ENCODE measurements around the gene CFL1.

CFL1 gene

DNA sequence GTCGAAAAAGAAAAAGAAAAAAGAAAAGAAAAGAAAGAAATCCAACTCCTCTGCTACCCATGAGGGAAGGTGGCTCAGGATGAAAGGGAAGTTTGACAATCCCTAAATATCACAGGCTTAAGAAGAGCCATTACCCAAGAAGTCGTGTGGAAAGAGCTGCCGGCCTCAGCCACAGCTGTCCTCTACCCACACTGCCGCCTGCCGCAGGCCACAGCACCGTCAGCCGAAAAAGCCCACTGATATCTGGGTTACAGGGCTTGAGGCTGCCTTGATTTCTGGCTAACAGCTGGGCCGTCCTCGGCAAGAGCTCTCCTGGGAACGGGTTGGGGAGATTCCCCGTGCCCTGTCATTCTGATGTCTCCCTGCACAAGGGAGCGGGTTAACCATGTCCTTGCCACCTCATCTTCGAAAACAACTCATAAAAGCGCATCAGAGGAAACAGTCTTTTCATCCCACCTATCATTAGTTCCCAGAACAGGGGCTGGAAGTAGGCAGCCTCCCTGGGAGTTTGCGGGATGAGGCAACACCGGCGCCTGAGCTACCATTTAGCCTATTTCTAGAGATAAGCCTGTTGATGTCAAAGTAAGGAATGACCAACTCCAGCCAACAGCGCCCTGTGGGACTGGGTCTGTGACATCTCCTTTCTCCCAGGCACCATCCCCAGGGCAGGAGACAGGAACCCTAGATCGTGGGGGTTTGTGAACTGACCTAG, 46.1 kb downstream of the CFL1 start:
- H3K4me3 ChIP-seq (ENCODE audit: low read length): no peak overlapping the region
- H3K4me1 ChIP-seq (ENCODE audit: control insufficient read depth, insufficient read depth, low read length): no peaks in the 10 kb centered on the region
- H3K4me2 ChIP-seq (ENCODE audit: low read length): no peak overlapping the region
- H3K9ac ChIP-seq (ENCODE audit: low read depth, low read length): no peak overlapping the region
- no peaks in the 10 kb centered on the region for H3K36me3 ChIP-seq (ENCODE audit: insufficient read depth, low read length)
- H3K9me3 ChIP-seq (replicated peaks; ENCODE audit: low read length): no peaks in the 10 kb centered on the region
- H3K27me3 ChIP-seq (ENCODE audit: control insufficient read depth, insufficient read depth, low read length): peaks cover 63% of the 10 kb centered on the region

DNA sequence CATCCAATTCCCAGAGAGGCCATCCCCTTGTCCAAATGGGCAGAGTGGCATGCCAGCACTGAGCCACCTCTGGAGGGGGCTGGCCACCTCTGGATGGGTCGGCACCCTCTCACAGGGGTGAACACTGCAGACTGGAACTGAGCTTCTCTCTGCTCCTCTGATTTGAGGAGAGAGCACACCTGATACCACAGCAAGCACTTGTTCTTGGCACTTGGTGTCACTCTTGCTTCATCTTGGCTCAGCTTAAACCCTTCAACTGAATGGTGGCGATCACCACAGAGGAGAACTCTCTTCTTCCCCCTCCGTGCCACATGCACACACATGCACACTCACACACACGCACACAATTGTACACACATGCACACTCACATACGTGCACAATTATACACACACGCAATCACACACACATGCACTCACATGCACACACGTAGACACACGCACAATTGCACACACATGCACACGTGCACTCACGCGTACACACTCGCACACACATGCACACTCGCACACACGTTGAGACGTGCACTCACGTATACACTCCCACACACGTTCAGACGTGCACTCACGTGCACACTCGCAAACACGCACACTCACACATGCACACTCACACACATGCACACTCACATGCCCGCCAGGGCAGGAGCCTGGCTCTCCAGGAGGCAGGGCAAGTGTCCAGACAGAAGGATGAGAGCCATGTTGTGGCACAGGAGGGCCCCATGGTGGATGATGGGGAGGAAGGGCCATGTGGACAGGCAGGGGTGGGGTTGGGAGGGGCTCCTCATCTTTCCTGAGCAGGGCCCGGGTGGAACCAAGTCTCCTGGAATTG, 47.7 kb downstream of the CFL1 start:
- no peak overlapping the region for H3K4me3 ChIP-seq (ENCODE audit: low read length)
- H3K36me3 ChIP-seq (ENCODE audit: insufficient read depth, low read length): no peaks in the 10 kb centered on the region
- H3K4me2 ChIP-seq (ENCODE audit: low read length): no peak overlapping the region
- peaks cover 69% of the 10 kb centered on the region for H3K27me3 ChIP-seq (ENCODE audit: control insufficient read depth, insufficient read depth, low read length)
- H3K4me1 ChIP-seq (ENCODE audit: control insufficient read depth, insufficient read depth, low read length): no peaks in the 10 kb centered on the region
- H3K9ac ChIP-seq (ENCODE audit: low read depth, low read length): no peak overlapping the region
- H3K9me3 ChIP-seq (replicated peaks; ENCODE audit: low read length): no peaks in the 10 kb centered on the region

DNA sequence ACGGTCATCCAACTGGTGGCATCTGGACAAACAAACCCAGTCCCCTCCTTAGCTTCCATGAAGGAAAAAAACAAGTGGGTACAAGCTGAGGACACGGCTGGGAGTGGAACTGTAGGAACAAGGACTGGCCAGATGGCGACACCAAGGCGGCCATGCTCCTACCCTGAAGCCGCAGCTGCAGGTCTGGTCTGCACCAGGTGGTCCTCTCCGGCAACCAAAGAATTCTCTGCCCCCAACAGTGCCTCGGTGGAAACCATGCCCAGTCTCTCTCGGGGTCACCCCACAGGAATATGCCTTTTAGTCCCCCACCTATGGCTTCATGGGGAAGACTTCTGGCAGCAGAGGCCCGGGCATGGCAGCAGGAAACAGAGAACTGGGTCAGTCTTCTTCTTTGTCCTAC, 48.5 kb downstream of the CFL1 start:
- Histone ChIP-seq H3K27me3 (ENCODE audit: control insufficient read depth, insufficient read depth, low read length) (peaks cover 68% of the 10 kb centered on the region), H3K9ac (ENCODE audit: low read depth, low read length) (no peak overlapping the region), H3K4me3 (ENCODE audit: low read length) (no peak overlapping the region), H3K9me3 (replicated peaks; ENCODE audit: low read length) (no peaks in the 10 kb centered on the region), H3K4me2 (ENCODE audit: low read length) (no peak overlapping the region), H3K36me3 (ENCODE audit: insufficient read depth, low read length) (no peaks in the 10 kb centered on the region), H3K4me1 (ENCODE audit: control insufficient read depth, insufficient read depth, low read length) (no peaks in the 10 kb centered on the region)

DNA sequence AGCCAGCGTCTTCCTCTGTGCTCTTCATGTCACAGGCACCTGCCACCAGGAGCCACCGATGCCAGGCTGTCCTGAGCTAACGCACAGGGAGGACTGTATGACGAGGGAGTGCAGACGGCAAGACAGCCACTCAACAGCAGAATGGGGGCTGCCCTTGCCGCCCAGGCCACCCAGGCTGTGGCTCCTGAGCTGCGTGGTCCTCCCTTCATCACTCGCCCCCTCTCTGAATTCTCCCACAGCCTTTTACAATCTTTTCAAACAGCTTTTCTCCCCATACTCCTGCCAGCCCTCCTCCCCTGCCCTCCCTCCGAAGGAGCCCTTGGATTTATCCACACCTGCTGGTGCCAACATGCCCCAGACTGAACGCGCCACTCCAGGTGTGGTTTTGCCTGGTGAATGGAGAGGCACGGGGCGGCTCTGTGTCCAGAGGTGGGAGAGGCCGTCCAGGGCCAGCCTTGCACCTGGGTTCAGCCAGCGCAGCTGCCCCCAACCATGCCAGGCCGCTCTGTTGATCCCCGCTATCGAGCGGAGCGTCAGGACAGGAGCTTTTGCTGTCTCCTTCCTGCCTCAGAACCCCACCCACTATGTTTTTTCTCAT, 49.1 kb downstream of the CFL1 start:
- Histone ChIP-seq H3K4me3 (ENCODE audit: low read length) (no peak overlapping the region), H3K27me3 (ENCODE audit: control insufficient read depth, insufficient read depth, low read length) (peaks cover 69% of the 10 kb centered on the region), H3K36me3 (ENCODE audit: insufficient read depth, low read length) (no peaks in the 10 kb centered on the region), H3K4me2 (ENCODE audit: low read length) (no peak overlapping the region), H3K9ac (ENCODE audit: low read depth, low read length) (no peak overlapping the region), H3K9me3 (replicated peaks; ENCODE audit: low read length) (no peaks in the 10 kb centered on the region), H3K4me1 (ENCODE audit: control insufficient read depth, insufficient read depth, low read length) (no peaks in the 10 kb centered on the region)

DNA sequence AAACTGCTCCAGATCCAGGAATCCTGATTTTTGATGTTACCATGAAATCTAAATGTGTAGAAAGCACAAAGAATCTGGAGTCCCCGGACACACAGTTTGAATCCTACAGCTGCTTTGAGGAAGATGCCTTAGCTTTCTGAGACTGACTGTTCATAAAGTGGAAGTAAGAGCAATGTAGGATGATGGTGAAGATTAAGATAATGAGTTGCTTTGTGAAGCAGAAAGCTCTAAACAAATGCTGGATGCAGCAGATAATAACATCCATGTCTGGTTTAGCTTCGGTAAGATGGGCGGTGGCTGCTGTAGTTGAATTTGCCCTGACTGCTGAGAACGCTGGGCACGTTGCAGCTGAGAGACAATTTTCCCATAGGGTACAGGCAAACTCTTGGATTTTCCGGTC, 51.0 kb downstream of the CFL1 start:
- Histone ChIP-seq H3K27me3 (ENCODE audit: control insufficient read depth, insufficient read depth, low read length) (peaks cover 72% of the 10 kb centered on the region), H3K9ac (ENCODE audit: low read depth, low read length) (no peak overlapping the region), H3K4me2 (ENCODE audit: low read length) (no peak overlapping the region), H3K4me1 (ENCODE audit: control insufficient read depth, insufficient read depth, low read length) (no peaks in the 10 kb centered on the region), H3K4me3 (ENCODE audit: low read length) (no peak overlapping the region), H3K36me3 (ENCODE audit: insufficient read depth, low read length) (no peaks in the 10 kb centered on the region), H3K9me3 (replicated peaks; ENCODE audit: low read length) (no peaks in the 10 kb centered on the region)
